NOMO-1 (cell line): Measurements from ENCODE around the gene FZD8.
"Not testable (repeated sequence)": the region's sequence is repeated elsewhere in the genome, so short reads cannot be mapped to it uniquely, and the experiment has no call there.

Experiments used
- DNase-seq, 2 experiments: peaks; one replicate each; lab custom pipeline; 2025; ENCODE audit not compliant: unreplicated experiment in 2 of 2; lab: John Stamatoyannopoulos, UW

The FZD8 gene

GRCh38 chr10:35642035-35642792 is at the start of gene FZD8:
FZD8 (minus strand) TSS chr10:35642296; CDS start chr10:35641429, 867 bp downstream.
- peak; percentile 34 to 50 for DNase-seq

GRCh38 chr10:35691522-35692236 is 49.6 kb upstream of the FZD8 start:
- no peak for DNase-seq

GRCh38 chr10:35690534-35690933 is 48.4 kb upstream of the FZD8 start:
- DNase-seq, result peak in 1 of 2 experiments; percentile 34

GRCh38 chr10:35685858-35686257 is 43.8 kb upstream of the FZD8 start:
- not testable (repeated sequence) for DNase-seq

GRCh38 chr10:35685402-35685801 is 43.3 kb upstream of the FZD8 start:
- no peak for DNase-seq

- no peak for DNase-seq
These were observed 42.5 kb upstream of the FZD8 start for GRCh38 chr10:35684586-35684985.

- DNase-seq, result no peak
These were observed 33.8 kb upstream of the FZD8 start for GRCh38 chr10:35675846-35676245.

- DNase-seq, result no peak
These were observed 32.7 kb upstream of the FZD8 start for GRCh38 chr10:35674843-35675242.

- no peak for DNase-seq
These were observed 27.0 kb upstream of the FZD8 start for GRCh38 chr10:35668865-35669650.

- no peak for DNase-seq
These were observed 25.9 kb upstream of the FZD8 start for GRCh38 chr10:35667971-35668370.

GRCh38 chr10:35667270-35667889 is 25.3 kb upstream of the FZD8 start:
- DNase-seq, result no peak

- DNase-seq, result no peak
These were observed 19.1 kb upstream of the FZD8 start for GRCh38 chr10:35661236-35661635.

GRCh38 chr10:35659456-35659855 is 17.4 kb upstream of the FZD8 start:
- no peak for DNase-seq

GRCh38 chr10:35657621-35658020 is 15.5 kb upstream of the FZD8 start:
- DNase-seq, result no peak

GRCh38 chr10:35652824-35653223 is 10.7 kb upstream of the FZD8 start:
- DNase-seq, result no peak

- no peak for DNase-seq
These were observed 8.8 kb upstream of the FZD8 start for GRCh38 chr10:35650894-35651293.

GRCh38 chr10:35644050-35644950 is 2.2 kb upstream of the FZD8 start:
- peak in 1 of 2 experiments; percentile 61 for DNase-seq

- peak; percentile 43 to 61 for DNase-seq
These were observed 1.3 kb upstream of the FZD8 start for GRCh38 chr10:35643151-35644049.

- no peak for DNase-seq
These were observed 658 bp upstream of the FZD8 start for GRCh38 chr10:35642793-35643114.
